H1 (cell line): Measurements from ENCODE around the gene MSTN. TPM values are rescaled to one million over a fixed set of nuclear protein-coding genes. Genes with fewer than 3 reads are reported as not detected.

Experiments
- CTCF ChIA-PET: fragments of 300-600 bp; sonication (Branson Sonifier 250); formaldehyde crosslinking; loops from one replicate; lab custom pipeline; 2021; ENCODE audit not compliant: partially characterized antibody; lab: Charles Lee
- POLR2A ChIA-PET: fragments of 300-600 bp; sonication (Branson Sonifier 250); formaldehyde crosslinking; loops from one replicate; lab custom pipeline; 2021; ENCODE audit warnings: inconsistent platforms; ENCODE audit not compliant: partially characterized antibody; lab: Charles Lee
- DNase-seq, 2 experiments: peaks; one replicate each; pipeline versions ENCODE4 v3.0.0 to v3.0.0-alpha.2; 2010 to 2022; ENCODE audit warnings: low spot score in 2 of 2, low read depth in 1 of 2, mixed read lengths in 1 of 2
- FAIRE-seq: peaks from 2 replicates; lab custom pipeline; 2011; peaks lifted over from hg19 to GRCh38; lab: Jason Lieb, UNC
- H2AFZ ChIP-seq: 2 replicates; pipeline ENCODE4 v1.8.1; 2012; ENCODE audit warnings: low read length, inconsistent platforms
- H2AK5ac ChIP-seq: 2 replicates; pipeline ENCODE4 v1.6.1; 2013; ENCODE audit warnings: low read depth, low read length
- H2BK120ac ChIP-seq: replicated peaks from 2 replicates; pipeline ENCODE3; 2013; ENCODE audit warnings: low read depth, low read length, inconsistent platforms
- H2BK12ac ChIP-seq: 2 replicates; pipeline ENCODE4 v1.6.1; 2013; ENCODE audit warnings: low read depth, low read length
- H2BK15ac ChIP-seq: 2 replicates; pipeline ENCODE4 v1.6.1; 2013; ENCODE audit warnings: low read length
- H2BK20ac ChIP-seq: 2 replicates; pipeline ENCODE4 v1.6.1; 2013; ENCODE audit warnings: low read length
- H2BK5ac ChIP-seq: 2 replicates; pipeline ENCODE4 v1.6.1; 2013; ENCODE audit warnings: low read depth, low read length
- H3K14ac ChIP-seq: 2 replicates; pipeline ENCODE4 v1.6.1; 2013; ENCODE audit warnings: inconsistent platforms; ENCODE audit not compliant: insufficient read length
- H3K18ac ChIP-seq: 2 replicates; pipeline ENCODE4 v1.6.1; 2013; ENCODE audit warnings: low read length; ENCODE audit errors: extremely low read depth
- H3K23ac ChIP-seq: 2 replicates; pipeline ENCODE4 v1.6.1; 2013; ENCODE audit warnings: inconsistent platforms; ENCODE audit not compliant: insufficient read length
- H3K23me2 ChIP-seq: 2 replicates; pipeline ENCODE4 v1.6.1; 2013; ENCODE audit warnings: low read depth, low read length
- H3K27ac ChIP-seq: 2 replicates; pipeline ENCODE4 v1.6.1; 2011; ENCODE audit warnings: low read depth, low read length, inconsistent platforms
- H3K27me3 ChIP-seq, 4 experiments: replicated peaks in 1 of 4; 1 replicate in 1 of 4; 2 replicates in 3 of 4; pipeline versions ENCODE4 v1.6.1 to v1.8.1; 2011 to 2013; ENCODE audit warnings: low read length in 3 of 4, mild to moderate bottlenecking in 3 of 4, inconsistent platforms in 2 of 4, mixed read lengths in 2 of 4, moderate library complexity in 1 of 4; ENCODE audit not compliant: control insufficient read depth in 3 of 4, insufficient read depth in 3 of 4; ENCODE audit errors: extremely low read depth in 1 of 4
- H3K36me3 ChIP-seq, 4 experiments: 2 replicates each; pipeline versions ENCODE4 v1.6.1 to v1.8.1; 2011 to 2013; ENCODE audit warnings: mild to moderate bottlenecking in 4 of 4, low read length in 3 of 4, moderate library complexity in 2 of 4, control low read depth in 1 of 4, inconsistent platforms in 1 of 4; ENCODE audit not compliant: insufficient read depth in 4 of 4, control insufficient read depth in 2 of 4
- H3K4ac ChIP-seq: replicated peaks from 2 replicates; pipeline ENCODE3; 2013; ENCODE audit warnings: low read length, low read depth, mixed read lengths, inconsistent platforms; ENCODE audit not compliant: insufficient read length
- H3K4me1 ChIP-seq, 4 experiments: replicated peaks in 1 of 4; 1 replicate in 1 of 4; 2 replicates in 3 of 4; pipeline versions ENCODE4 v1.6.1 to v1.8.1; 2011 to 2013; ENCODE audit warnings: low read length in 3 of 4, inconsistent platforms in 2 of 4, mixed read lengths in 1 of 4; ENCODE audit not compliant: insufficient read depth in 4 of 4, control insufficient read depth in 3 of 4
- H3K4me2 ChIP-seq, 2 experiments: 2 replicates each; pipeline versions ENCODE4 v1.6.1 to v1.8.1; 2011 to 2013; ENCODE audit warnings: low read depth in 2 of 2, low read length in 2 of 2, control low read depth in 1 of 2, inconsistent platforms in 1 of 2, mild to moderate bottlenecking in 1 of 2; ENCODE audit not compliant: insufficient read depth in 1 of 2
- H3K4me3 ChIP-seq, 4 experiments: fragments of 200-600, 300-600 bp in 1 of 4; sonication (generic), shearing (Covaris generic), sonication (Bioruptor Twin) in 1 of 4; 2 replicates each; pipeline versions ENCODE4 v1.5.1 to v1.8.1; 2011 to 2016; ENCODE audit warnings: low read length in 4 of 4, low read depth in 3 of 4, control low read depth in 2 of 4, inconsistent platforms in 2 of 4, mild to moderate bottlenecking in 2 of 4, mixed read lengths in 1 of 4, moderate library complexity in 1 of 4; ENCODE audit not compliant: insufficient read depth in 2 of 4; ENCODE audit errors: extremely low read depth in 1 of 4
- H3K56ac ChIP-seq: replicated peaks from 2 replicates; pipeline ENCODE3; 2013; ENCODE audit warnings: low read depth, mild to moderate bottlenecking, mixed read lengths, low read length, inconsistent platforms; ENCODE audit not compliant: insufficient read length
- H3K79me1 ChIP-seq: 2 replicates; pipeline ENCODE4 v1.6.1; 2013; ENCODE audit warnings: low read depth, low read length, control low read depth
- H3K79me2 ChIP-seq, 2 experiments: 2 replicates each; pipeline versions ENCODE4 v1.6.1 to v1.8.1; 2012 to 2013; ENCODE audit warnings: low read length in 2 of 2, mild to moderate bottlenecking in 2 of 2, inconsistent platforms in 1 of 2; ENCODE audit not compliant: insufficient read depth in 2 of 2, control insufficient read depth in 1 of 2
- H3K9ac ChIP-seq, 4 experiments: replicated peaks in 1 of 4; 1 replicate in 1 of 4; 2 replicates in 3 of 4; pipeline versions ENCODE4 v1.6.1 to v1.8.1; 2011 to 2013; ENCODE audit warnings: low read depth in 3 of 4, low read length in 3 of 4, control low read depth in 2 of 4, mild to moderate bottlenecking in 2 of 4, moderate library complexity in 2 of 4, inconsistent platforms in 1 of 4; ENCODE audit errors: extremely low read depth in 1 of 4
- H3K9me3 ChIP-seq, 2 experiments: 2 replicates each; pipeline versions ENCODE4 v1.6.1 to v1.8.1; 2012 to 2013; ENCODE audit warnings: mild to moderate bottlenecking in 2 of 2, moderate library complexity in 2 of 2, control low read depth in 1 of 2, inconsistent platforms in 1 of 2, low read depth in 1 of 2, low read length in 1 of 2, mixed read lengths in 1 of 2; ENCODE audit not compliant: insufficient read depth in 2 of 2
- H4K20me1 ChIP-seq, 2 experiments: replicated peaks in 1 of 2; 2 replicates each; pipeline versions ENCODE3 to v1.8.1; 2011 to 2013; ENCODE audit warnings: inconsistent platforms in 2 of 2, low read length in 2 of 2, mild to moderate bottlenecking in 1 of 2; ENCODE audit not compliant: insufficient read depth in 2 of 2, control insufficient read depth in 1 of 2
- H4K5ac ChIP-seq: 2 replicates; pipeline ENCODE4 v1.6.1; 2013; ENCODE audit warnings: low read length, low read depth, mixed read lengths, inconsistent platforms; ENCODE audit not compliant: insufficient read length
- H4K8ac ChIP-seq: 2 replicates; pipeline ENCODE4 v1.8.0; 2013; ENCODE audit warnings: mild to moderate bottlenecking, moderate library complexity, low read length, inconsistent platforms; ENCODE audit not compliant: insufficient read depth; ENCODE audit errors: extremely low read depth
- H4K91ac ChIP-seq: replicated peaks from 2 replicates; pipeline ENCODE3; 2013; ENCODE audit warnings: low read length, mixed read lengths, inconsistent platforms; ENCODE audit not compliant: insufficient read length
- CHD1 ChIP-seq: IDR thresholded peaks from 2 replicates; pipeline ENCODE4 v1.6.1; 2012; ENCODE audit warnings: low read depth, low read length, improper control_type of control experiment
- GABPA ChIP-seq: IDR thresholded peaks from 2 replicates; pipeline ENCODE4 v1.6.1; 2011; ENCODE audit warnings: mild to moderate bottlenecking, low read length, moderate library complexity, borderline replicate concordance; ENCODE audit not compliant: insufficient read depth
- GTF2F1 ChIP-seq: IDR thresholded peaks from 2 replicates; pipeline ENCODE4 v1.6.1; 2012; ENCODE audit warnings: low read depth, low read length, improper control_type of control experiment, borderline replicate concordance
- HDAC2 ChIP-seq, 2 experiments: fragments of 300-600 bp in 1 of 2; sonication (generic) in 1 of 2; IDR thresholded peaks; 2 replicates each; pipeline ENCODE4 v1.6.1; 2011 to 2012; ENCODE audit warnings: low read depth in 2 of 2, low read length in 2 of 2, mild to moderate bottlenecking in 2 of 2, moderate library complexity in 2 of 2, borderline replicate concordance in 1 of 2, inconsistent platforms in 1 of 2
- HDAC6 ChIP-seq: IDR thresholded peaks from one replicate; pipeline ENCODE4 v1.7.1; 2012; ENCODE audit warnings: low read depth, mild to moderate bottlenecking, inconsistent platforms, low read length, moderate library complexity
- POLR2A ChIP-seq, 2 experiments: IDR thresholded peaks; 1 replicate in 1 of 2; 2 replicates in 1 of 2; pipeline ENCODE4 v1.6.1; 2011; ENCODE audit warnings: low read depth in 2 of 2, low read length in 2 of 2, mild to moderate bottlenecking in 2 of 2; ENCODE audit errors: control extremely low read depth in 1 of 2
- RBBP5 ChIP-seq: IDR thresholded peaks from 2 replicates; pipeline ENCODE4 v1.7.1; 2012; ENCODE audit warnings: low read depth, mild to moderate bottlenecking, inconsistent platforms, low read length, moderate library complexity, borderline replicate concordance
- RFX5 ChIP-seq: IDR thresholded peaks from 2 replicates; pipeline ENCODE4 v1.6.1; 2011; ENCODE audit warnings: low read depth, low read length, improper control_type of control experiment, borderline replicate concordance
- RNF2 ChIP-seq: fragments of 200-900, 300-1000 bp; sonication (generic); IDR thresholded peaks from 2 replicates; pipeline ENCODE4 v1.7.1; 2016; ENCODE audit warnings: borderline replicate concordance, low read depth, mild to moderate bottlenecking, antibody characterized with exemption, low read length; ENCODE audit not compliant: poor library complexity, severe bottlenecking; ENCODE audit errors: missing control alignments
- TCF12 ChIP-seq: IDR thresholded peaks from 2 replicates; pipeline ENCODE4 v1.6.1; 2011; ENCODE audit warnings: low read depth, mild to moderate bottlenecking, low read length
- TEAD4 ChIP-seq: IDR thresholded peaks from 2 replicates; pipeline ENCODE4 v1.6.1; 2012; ENCODE audit warnings: low read depth, low read length, inconsistent platforms, mixed read lengths
- whole genome bisulfite sequencing, 2 experiments: shearing (Covaris generic) in 1 of 2; methylation state at CpG; one replicate each; pipeline versions ENCODE4 v1.1.6 to v1.1.7; 2013 to 2015; ENCODE audit warnings: low lambda C conversion rate in 2 of 2, mixed read lengths in 2 of 2, inconsistent platforms in 1 of 2, low coverage in 1 of 2, missing lambda C conversion rate in 1 of 2; ENCODE audit not compliant: insufficient replicate concordance in 2 of 2, insufficient coverage in 1 of 2, insufficient read length in 1 of 2; ENCODE audit errors: extremely low coverage in 1 of 2, missing lambda C conversion rate in 1 of 2; 5-methylcytosine and 5-hydroxymethylcytosine counted together
- polyA plus RNA-seq, 7 experiments: library from polyadenylated mRNA; depleted of rRNA in 3 of 7; stranded (reverse) in 5 of 7; unstranded in 2 of 7; fragments of >200 nt in 5 of 7; fragments of 200-250 nt in 2 of 7; gene quantifications; 1 replicate in 5 of 7; 2 replicates in 1 of 7; 4 replicates in 1 of 7; pipeline versions ENCODE4 v1.2.1 to v1.2.3, GENCODE V29; 2011 to 2013; ENCODE audit warnings: missing spikeins in 2 of 7, mixed read lengths in 2 of 7
- total RNA-seq: library from RNA; stranded (reverse); fragmentation: NEBNext Ultra II Directional; extraction: Animal tissue kit (Norgen Biotek cat#: 25700); gene quantifications from 2 replicates; pipeline ENCODE4 v1.2.1, GENCODE V29; 2021
- TF ChIP-seq, protein P1 (sequence below): IDR thresholded peaks from 2 replicates; pipeline ENCODE4 v1.6.1; 2012; ENCODE audit warnings: inconsistent platforms
- TF ChIP-seq, protein P2 (sequence below): IDR thresholded peaks from 2 replicates; pipeline ENCODE4 v1.6.1; 2011; ENCODE audit warnings: low read depth, mild to moderate bottlenecking, low read length; ENCODE audit not compliant: insufficient read depth

MSTN gene
- total and polyA plus RNA-seq, 2 of the 8 experiments (the other 6 are each of a cell fraction or from before 2014, with no cell fraction given): not detected

DNA sequence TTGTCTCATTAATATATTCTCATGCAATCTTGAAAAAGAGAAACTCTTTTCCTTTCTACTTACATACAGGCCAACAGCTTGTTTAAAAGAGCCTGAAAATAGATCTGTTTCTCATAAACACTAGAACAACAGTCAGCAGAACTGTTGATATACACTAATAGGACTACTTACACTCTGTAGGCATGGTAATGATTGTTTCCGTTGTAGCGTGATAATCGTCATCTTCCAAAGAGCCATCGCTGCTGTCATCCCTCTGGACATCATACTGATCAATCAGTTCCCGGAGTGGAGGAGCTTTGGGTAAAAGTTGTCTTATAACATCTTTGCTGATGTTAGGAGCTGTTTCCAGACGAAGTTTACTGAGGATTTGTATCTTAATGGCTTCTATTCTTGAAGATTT lies 476 bp downstream of the MSTN start:
- Histone ChIP-seq H2AK5ac (no peak overlapping the region), H3K9me3 (no peaks in the 10 kb centered on the region), H4K20me1 (no peaks in the 10 kb centered on the region), H3K23ac (no peak overlapping the region), H3K23me2 (no peaks in the 10 kb centered on the region), H3K4me2 (no peak overlapping the region), H3K14ac (no peak overlapping the region), H3K79me1 (no peaks in the 10 kb centered on the region), H4K5ac (no peak overlapping the region), H3K79me2 (no peaks in the 10 kb centered on the region), H4K8ac (no peak overlapping the region), H3K4me1 (no peaks in the 10 kb centered on the region), H3K4me3 (no peak overlapping the region), H3K4ac (no peak overlapping the region), H2AFZ (0 out of 2 replicates have a peak overlapping the region, but pooled peaks have one; percentile 8), H3K27me3 (no peaks in the 10 kb centered on the region), H2BK5ac (no peak overlapping the region), H2BK20ac (no peak overlapping the region), H3K18ac (no peak overlapping the region), H3K9ac (no peak overlapping the region), H2BK12ac (no peak overlapping the region), H3K56ac (no peak overlapping the region), H4K91ac (no peak overlapping the region), H3K27ac (no peak overlapping the region), H2BK15ac (no peak overlapping the region), H2BK120ac (no peak overlapping the region), H3K36me3 (no peaks in the 10 kb centered on the region)
- FAIRE-seq: no peak
- no peak for DNase-seq
- ChIA-PET CTCF (interaction anchor here (1.7 kb wide), 1 partner anchor 9 kb away, joined by 7 read pairs; no protein-coding TSS in a partner anchor), POLR2A (no interaction called here)
- WGBS, 2 experiments: 90% methylated on average over 6 of the region's 6 CpGs; no CpG with 5 or more reads in 1 of the 2 experiments
- TF ChIP-seq, protein P1, sequence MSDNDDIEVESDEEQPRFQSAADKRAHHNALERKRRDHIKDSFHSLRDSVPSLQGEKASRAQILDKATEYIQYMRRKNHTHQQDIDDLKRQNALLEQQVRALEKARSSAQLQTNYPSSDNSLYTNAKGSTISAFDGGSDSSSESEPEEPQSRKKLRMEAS: no peak
- TF ChIP-seq HDAC2 (IDR thresholded peaks at IDR 0.05; ENCODE audit: borderline replicate concordance in 1 of 2, low read depth in 2 of 2, low read length in 2 of 2) (no peak), HDAC6 (no peak), GTF2F1 (no peak), TCF12 (no peak), TEAD4 (no peak), POLR2A (IDR thresholded peaks at IDR 0.05; ENCODE audit: control extremely low read depth in 1 of 2, low read depth in 2 of 2, low read length in 2 of 2) (no peak), CHD1 (no peak), RFX5 (no peak), GABPA (no peak), RBBP5 (no peak), RNF2 (no peak)
- TF ChIP-seq, protein P2, sequence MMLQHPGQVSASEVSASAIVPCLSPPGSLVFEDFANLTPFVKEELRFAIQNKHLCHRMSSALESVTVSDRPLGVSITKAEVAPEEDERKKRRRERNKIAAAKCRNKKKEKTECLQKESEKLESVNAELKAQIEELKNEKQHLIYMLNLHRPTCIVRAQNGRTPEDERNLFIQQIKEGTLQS: no peak
